IMR-90 (cell line): ENCODE results near the gene LGALS14. TPM values are rescaled to one million over a fixed set of nuclear protein-coding genes. Genes with fewer than 3 reads are reported as not detected.

ENCODE experiments used
- ATAC-seq: fragments of 200-7000 bp; cut with Tn5 transposase; 2 replicates; pipeline ENCODE4 v1.9.1; 2020; ENCODE audit warnings: low read depth, mild to moderate bottlenecking, moderate library complexity
- BruUV-seq: library from RNA; stranded (reverse); fragments of 400-500 nt; replicated peaks from 2 replicates; lab custom pipeline; 2021; lab: Mats Ljungman, UMichigan
- CTCF ChIA-PET: fragments of 300-600 bp; formaldehyde crosslinking; extraction: SDS; loops from one replicate; lab custom pipeline; 2021; ENCODE audit warnings: antibody characterized with exemption; lab: Yijun Ruan, JAX
- POLR2A ChIA-PET: fragments of 300-600 bp; sonication (Branson Sonifier 250); formaldehyde crosslinking; loops from one replicate; lab custom pipeline; 2022; ENCODE audit warnings: antibody characterized with exemption; ENCODE audit not compliant: unreplicated experiment; lab: Charles Lee
- DNase-seq: peaks from one replicate; pipeline ENCODE4 v3.0.0; 2013
- H2AFZ ChIP-seq: replicated peaks from 2 replicates; pipeline ENCODE3; 2013; ENCODE audit warnings: low read length, mild to moderate bottlenecking; ENCODE audit not compliant: poor library complexity
- H2AK5ac ChIP-seq: 2 replicates; pipeline ENCODE4 v1.6.1; 2013; ENCODE audit warnings: low read depth, low read length, inconsistent platforms
- H2AK9ac ChIP-seq: replicated peaks from 2 replicates; pipeline ENCODE3; 2013; ENCODE audit warnings: mild to moderate bottlenecking, low read depth, low read length, moderate library complexity; ENCODE audit not compliant: poor library complexity
- H2BK120ac ChIP-seq: 2 replicates; pipeline ENCODE4 v1.6.1; 2013; ENCODE audit warnings: low read depth, low read length, inconsistent platforms
- H2BK15ac ChIP-seq: 3 replicates; pipeline ENCODE4 v1.6.1; 2013; ENCODE audit warnings: low read depth, low read length, inconsistent platforms
- H2BK20ac ChIP-seq: 2 replicates; pipeline ENCODE4 v1.6.1; 2013; ENCODE audit warnings: low read depth, mild to moderate bottlenecking, inconsistent platforms, low read length, moderate library complexity
- H2BK5ac ChIP-seq: 2 replicates; pipeline ENCODE4 v1.6.1; 2013; ENCODE audit warnings: mild to moderate bottlenecking, low read depth, low read length, inconsistent platforms; ENCODE audit not compliant: poor library complexity, severe bottlenecking
- H3K14ac ChIP-seq: replicated peaks from 2 replicates; pipeline ENCODE4 v1.6.1; 2013; ENCODE audit warnings: low read depth, low read length, inconsistent platforms
- H3K18ac ChIP-seq: 2 replicates; pipeline ENCODE4 v1.6.1; 2013; ENCODE audit warnings: low read depth, low read length, control low read depth
- H3K23ac ChIP-seq: 2 replicates; pipeline ENCODE4 v1.6.1; 2013; ENCODE audit warnings: low read depth, low read length, inconsistent platforms
- H3K27ac ChIP-seq: 2 replicates; pipeline ENCODE4 v1.5.1; 2013; ENCODE audit warnings: mild to moderate bottlenecking, control low read depth, low read length; ENCODE audit not compliant: insufficient read depth
- H3K27me3 ChIP-seq: 2 replicates; pipeline ENCODE4 v1.6.1; 2013; ENCODE audit warnings: low read length; ENCODE audit not compliant: control insufficient read depth, insufficient read depth
- H3K36me3 ChIP-seq: 2 replicates; pipeline ENCODE4 v1.6.1; 2013; ENCODE audit warnings: low read length, mixed read lengths; ENCODE audit not compliant: control insufficient read depth, insufficient read depth
- H3K4ac ChIP-seq: 2 replicates; pipeline ENCODE4 v1.6.1; 2013; ENCODE audit warnings: low read depth, low read length, inconsistent platforms
- H3K4me1 ChIP-seq: 2 replicates; pipeline ENCODE4 v1.6.1; 2013; ENCODE audit warnings: low read length, mixed read lengths; ENCODE audit not compliant: control insufficient read depth, insufficient read depth
- H3K4me2 ChIP-seq: 2 replicates; pipeline ENCODE4 v1.6.1; 2013; ENCODE audit warnings: low read depth, mild to moderate bottlenecking, control low read depth, low read length, moderate library complexity
- H3K4me3 ChIP-seq: 2 replicates; pipeline ENCODE4 v1.5.1; 2013; ENCODE audit warnings: low read depth, mild to moderate bottlenecking, control low read depth, low read length, moderate library complexity; ENCODE audit not compliant: insufficient read depth
- H3K56ac ChIP-seq: 2 replicates; pipeline ENCODE4 v1.6.1; 2013; ENCODE audit warnings: low read length, inconsistent platforms; ENCODE audit not compliant: insufficient read depth; ENCODE audit errors: extremely low read depth
- H3K79me1 ChIP-seq, 2 experiments: 2 replicates each; pipeline ENCODE4 v1.6.1; 2013; ENCODE audit warnings: low read length in 2 of 2, inconsistent platforms in 1 of 2, low read depth in 1 of 2
- H3K9ac ChIP-seq: 2 replicates; pipeline ENCODE4 v1.6.1; 2013; ENCODE audit warnings: low read depth, low read length, control low read depth
- H3K9me1 ChIP-seq: 2 replicates; pipeline ENCODE4 v1.6.1; 2013; ENCODE audit warnings: low read length, inconsistent platforms; ENCODE audit not compliant: insufficient read depth
- H3K9me3 ChIP-seq: 2 replicates; pipeline ENCODE4 v1.6.1; 2013; ENCODE audit warnings: low read length; ENCODE audit not compliant: control insufficient read depth, insufficient read depth
- H4K20me1 ChIP-seq: 2 replicates; pipeline ENCODE4 v1.6.1; 2013; ENCODE audit warnings: low read length, inconsistent platforms; ENCODE audit not compliant: insufficient read depth
- H4K5ac ChIP-seq: 2 replicates; pipeline ENCODE4 v1.6.1; 2013; ENCODE audit warnings: mild to moderate bottlenecking, low read depth, low read length, control low read depth
- H4K8ac ChIP-seq, 2 experiments: 2 replicates each; pipeline ENCODE4 v1.6.1; 2013; ENCODE audit warnings: low read depth in 2 of 2, low read length in 2 of 2, control low read depth in 1 of 2, inconsistent platforms in 1 of 2
- H4K91ac ChIP-seq: 2 replicates; pipeline ENCODE4 v1.6.1; 2013; ENCODE audit warnings: low read depth, low read length, inconsistent platforms; ENCODE audit not compliant: insufficient read depth
- BHLHE40 ChIP-seq: fragments of 150-350 bp; IDR thresholded peaks from 2 replicates; pipeline ENCODE4 v1.6.1; 2016; ENCODE audit warnings: mild to moderate bottlenecking, low read depth, low read length
- CEBPB ChIP-seq: IDR thresholded peaks from 2 replicates; pipeline ENCODE4 v1.6.1; 2012; ENCODE audit warnings: low read depth, low read length, improper control_type of control experiment
- CHD1 ChIP-seq: IDR thresholded peaks from 2 replicates; pipeline ENCODE4 v1.6.1; 2012; ENCODE audit warnings: low read depth, low read length, improper control_type of control experiment
- CTCF ChIP-seq: conservative IDR thresholded peaks from 2 replicates; pipeline ENCODE4 v1.5.1; 2012; ENCODE audit warnings: mild to moderate bottlenecking, low read depth, low read length, improper control_type of control experiment
- MAFK ChIP-seq: IDR thresholded peaks from 2 replicates; pipeline ENCODE4 v1.6.1; 2012; ENCODE audit warnings: low read depth, low read length, improper control_type of control experiment
- MAZ ChIP-seq: IDR thresholded peaks from 2 replicates; pipeline ENCODE4 v1.6.1; 2012; ENCODE audit warnings: low read depth, mild to moderate bottlenecking, low read length, improper control_type of control experiment, moderate library complexity, borderline replicate concordance
- RFX5 ChIP-seq: IDR thresholded peaks from 2 replicates; pipeline ENCODE4 v1.8.0; 2012; ENCODE audit warnings: low read depth, mild to moderate bottlenecking, low read length, moderate library complexity
- WGBS, 2 experiments: methylation state at CpG; one replicate each; pipeline versions ENCODE4 v1.1.5 to v1.1.7; 2013; ENCODE audit warnings: missing lambda C conversion rate in 2 of 2; ENCODE audit not compliant: insufficient read length in 1 of 2; ENCODE audit errors: extremely low coverage in 2 of 2; 5-methylcytosine and 5-hydroxymethylcytosine counted together
- dilution Hi-C: fragments of 300-500 bp; cut with HindIII; formaldehyde crosslinking; loops from one replicate; pipeline ENCODE4 v1.14.3; 2018; ENCODE audit warnings: low sequenced_read_pairs; ENCODE audit not compliant: unreplicated experiment
- in situ Hi-C: fragments of 300-500 bp; cut with MboI; formaldehyde crosslinking; loops from 3 replicates; pipeline ENCODE4 v1.14.3; 2019; ENCODE audit warnings: low sequenced_read_pairs, inconsistent platforms, mixed read lengths
- intact Hi-C: fragments of 100-400 bp; cut with micrococcal nuclease; formaldehyde crosslinking; loops from 2 replicates; pipeline ENCODE4 v1.10.0; 2022
- polyA plus RNA-seq, 3 experiments: library from polyadenylated mRNA; depleted of rRNA; stranded (reverse); fragments of >200 nt; gene quantifications; 2 replicates each; pipeline ENCODE4 v1.2.3, GENCODE V29; 2012; ENCODE audit warnings: low replicate concordance in 1 of 3
- total RNA-seq: library from RNA; depleted of rRNA; stranded (reverse); fragments of >200 nt; gene quantifications from 2 replicates; pipeline ENCODE4 v1.2.3, GENCODE V29; 2012

Gene LGALS14
- total and polyA plus RNA-seq, 2 of the 4 experiments (the other 2 are of a cell fraction): not detected

GRCh38 chr19:39749981-39750380 is 45.7 kb downstream of the LGALS14 start:
- in situ Hi-C loops: no loop called here

More at GRCh38 chr19:39749981-39750380, 45.7 kb downstream of the LGALS14 start:
- Histone ChIP-seq H2AK5ac (no peak overlapping the region), H3K56ac (no peak overlapping the region), H4K91ac (no peak overlapping the region), H3K27ac (no peak overlapping the region), H4K5ac (no peak overlapping the region), H2BK20ac (no peak overlapping the region), H3K4ac (no peak overlapping the region), H3K79me1 (no peaks in the 10 kb centered on the region), H3K14ac (no peak overlapping the region), H3K4me3 (no peak overlapping the region), H3K4me2 (no peak overlapping the region), H3K36me3 (no peaks in the 10 kb centered on the region), H2BK120ac (no peak overlapping the region), H4K20me1 (no peaks in the 10 kb centered on the region), H4K8ac (no peak overlapping the region), H3K27me3 (no peaks in the 10 kb centered on the region; the same call in none of the 2 replicates), H2BK5ac (no peak overlapping the region), H3K9me3 (no peaks in the 10 kb centered on the region), H3K9ac (no peak overlapping the region), H2AFZ (no peak overlapping the region), H2BK15ac (no peak overlapping the region), H3K23ac (no peak overlapping the region), H2AK9ac (no peak overlapping the region), H3K9me1 (no peaks in the 10 kb centered on the region), H3K4me1 (no peaks in the 10 kb centered on the region), H3K18ac (no peak overlapping the region)
- ATAC-seq: no peak
- dilution Hi-C loops (no loop called here), intact Hi-C loops (no loop called here)
- TF ChIP-seq RFX5: no peak
- no peak for TF ChIP-seq CHD1
- TF ChIP-seq CEBPB: no peak
- no peak for TF ChIP-seq MAFK
- TF ChIP-seq BHLHE40: no peak
- no peak for TF ChIP-seq CTCF
- TF ChIP-seq MAZ: no peak
- ChIA-PET POLR2A (no interaction called here), CTCF (no interaction called here)
- DNase-seq: no peak
- no TSS peak for BruUV-seq
- WGBS, 2 experiments: 62% methylated on average over 5 of the region's 5 CpGs; no CpG with 5 or more reads in 1 of the 2 experiments
